ES-I3 (cell line): ENCODE measurements around the gene NINJ2.

ENCODE experiments used
- H3K36me3 ChIP-seq: 2 replicates; pipeline ENCODE4 v1.6.1; 2013; ENCODE audit warnings: mild to moderate bottlenecking, low read length, control low read depth, moderate library complexity; ENCODE audit not compliant: insufficient read depth
- H3K4me1 ChIP-seq: 2 replicates; pipeline ENCODE4 v1.6.1; 2013; ENCODE audit warnings: mild to moderate bottlenecking, control low read depth, low read length; ENCODE audit not compliant: insufficient read depth
- H3K9ac ChIP-seq: 2 replicates; pipeline ENCODE4 v1.6.1; 2013; ENCODE audit warnings: low read depth, mild to moderate bottlenecking, low read length, moderate library complexity
- H3K9me3 ChIP-seq: 2 replicates; pipeline ENCODE4 v1.6.1; 2013; ENCODE audit warnings: mild to moderate bottlenecking, low read length, moderate library complexity; ENCODE audit not compliant: control insufficient read depth, insufficient read depth

Gene NINJ2

DNA sequence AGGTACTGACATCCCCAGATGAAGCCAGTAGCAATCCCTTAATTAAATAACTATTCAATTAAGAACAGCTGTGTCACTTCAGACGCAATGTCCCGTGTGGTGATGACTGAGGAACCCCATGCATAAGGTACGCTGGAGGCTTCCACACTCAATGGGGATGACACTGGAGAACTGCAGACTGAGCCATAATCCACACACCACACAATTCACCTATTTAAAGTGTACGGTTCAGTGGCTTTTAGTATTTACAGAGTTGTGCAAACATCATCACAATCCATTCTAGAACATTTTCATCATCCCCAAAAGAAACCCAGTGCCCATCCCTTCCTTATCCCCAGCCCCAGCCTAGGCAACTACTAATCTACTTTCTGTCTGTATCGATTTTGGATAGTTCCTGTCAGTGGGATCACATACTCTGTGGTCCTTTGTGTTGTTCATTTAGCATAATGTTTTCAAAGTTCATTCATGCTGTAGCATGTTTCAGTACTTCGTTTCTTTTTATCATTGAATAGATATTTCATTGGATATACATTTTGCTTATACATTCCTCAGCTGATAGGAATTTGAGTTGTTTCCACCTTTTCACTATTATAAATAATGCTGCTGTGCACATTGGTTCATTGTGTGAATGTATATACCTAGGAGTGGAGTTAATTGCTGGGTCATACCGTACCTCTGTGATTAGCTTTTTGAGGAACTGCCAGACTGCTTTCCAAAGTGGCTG is 61.1 kb downstream of the NINJ2 start:
- no peak overlapping the region for H3K9ac ChIP-seq
- H3K4me1 ChIP-seq = peaks cover 6% of the 10 kb centered on the region; the same call in 1 of the 2 replicates
- H3K36me3 ChIP-seq = no peaks in the 10 kb centered on the region
- H3K9me3 ChIP-seq = no peaks in the 10 kb centered on the region

DNA sequence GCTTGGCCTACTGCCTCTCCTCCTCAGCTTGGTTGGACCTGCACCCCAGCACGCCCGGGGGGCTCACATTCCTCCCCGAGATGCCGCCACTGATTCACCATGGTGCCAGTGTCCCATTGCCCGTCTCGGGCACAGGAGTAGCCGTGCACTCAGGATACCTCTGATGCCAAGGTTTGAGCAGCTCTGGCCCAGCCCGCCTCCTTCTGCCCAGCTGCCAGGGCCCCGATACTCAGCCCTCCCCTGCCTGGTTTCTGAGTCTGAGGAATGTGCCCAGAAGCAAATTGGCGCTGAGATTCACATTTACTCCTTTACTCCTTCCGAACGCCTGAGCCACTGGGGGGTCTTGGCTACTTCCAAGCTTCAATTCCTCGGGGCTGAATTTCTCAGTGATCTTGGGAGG is 63.5 kb downstream of the NINJ2 start:
- Histone ChIP-seq H3K9me3 (no peaks in the 10 kb centered on the region), H3K4me1 (peaks cover 6% of the 10 kb centered on the region; the same call in 1 of the 2 replicates), H3K36me3 (no peaks in the 10 kb centered on the region), H3K9ac (no peak overlapping the region)

DNA sequence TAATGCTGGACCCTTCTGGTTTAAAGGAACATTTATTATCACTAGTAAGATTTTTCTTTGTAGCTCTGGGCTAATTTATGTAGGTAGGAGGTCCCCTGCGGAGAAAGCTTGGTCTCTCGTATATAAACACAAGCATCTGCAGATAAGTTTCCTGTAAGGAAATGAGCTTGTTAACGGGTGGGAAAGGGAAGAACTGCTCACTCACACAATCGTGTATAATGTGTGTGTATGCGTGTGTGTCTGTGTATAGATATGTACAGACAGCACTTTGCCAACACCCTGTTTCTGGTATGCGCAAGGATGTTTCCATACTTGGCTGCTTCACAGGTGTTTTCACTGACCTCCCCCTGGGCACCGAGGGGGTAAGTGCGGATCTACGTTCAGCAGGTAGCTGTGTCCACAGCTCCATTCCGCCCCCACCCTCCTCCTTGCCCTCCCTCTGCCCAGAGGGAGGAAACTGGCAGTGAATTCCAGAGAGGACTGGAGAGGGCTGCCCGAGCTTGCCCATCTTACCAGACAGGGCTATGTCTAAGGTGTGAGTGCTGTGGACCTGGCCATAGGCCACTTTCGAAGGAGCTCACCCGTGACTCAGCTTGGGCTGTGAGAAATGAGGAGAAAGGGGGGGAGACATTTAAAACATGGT is 65.2 kb downstream of the NINJ2 start:
- Histone ChIP-seq H3K9ac (no peak overlapping the region), H3K4me1 (peaks cover 6% of the 10 kb centered on the region; the same call in 1 of the 2 replicates), H3K36me3 (no peaks in the 10 kb centered on the region), H3K9me3 (no peaks in the 10 kb centered on the region)

DNA sequence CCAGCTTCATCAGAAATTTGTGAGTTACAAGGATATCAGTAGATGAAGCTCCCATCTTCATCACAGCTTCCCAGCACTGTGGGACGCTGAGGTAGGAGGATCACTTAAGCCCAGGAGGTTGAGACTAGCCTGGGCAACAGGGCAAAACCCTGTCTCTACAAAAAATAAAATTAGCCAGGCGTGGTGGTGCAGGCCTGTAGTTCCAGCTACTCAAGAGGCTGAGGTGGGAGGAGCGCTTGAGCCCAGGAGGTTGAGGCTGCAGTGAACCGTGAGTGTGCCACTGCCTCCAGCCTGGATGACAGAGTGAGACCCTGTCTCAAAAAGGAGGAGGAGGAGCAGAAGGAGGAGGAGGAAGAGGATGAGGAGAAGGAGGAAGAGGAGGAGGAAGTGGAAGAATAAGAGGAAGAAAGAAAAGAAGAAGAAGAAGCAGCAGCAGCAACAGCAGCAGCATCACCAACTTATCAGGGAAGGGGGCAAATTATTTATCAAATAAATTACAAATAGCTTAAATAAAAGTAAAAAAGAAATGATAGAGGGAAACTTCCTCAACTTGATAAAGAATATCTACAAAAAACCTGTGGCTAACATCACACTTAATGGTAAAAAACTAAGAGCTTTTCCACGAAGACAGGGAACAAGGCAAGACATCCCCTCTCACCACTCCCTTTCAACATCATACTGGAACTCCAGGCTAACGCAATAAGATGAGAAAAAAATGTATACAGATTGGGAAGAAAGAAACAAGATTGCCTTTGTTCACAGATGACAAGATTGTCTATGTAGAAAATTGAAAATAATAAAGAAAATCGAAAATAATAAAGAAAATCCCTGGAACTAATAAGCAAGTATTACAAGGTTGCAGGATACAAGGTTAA is 69.6 kb downstream of the NINJ2 start:
- Histone ChIP-seq H3K4me1 (peaks cover 6% of the 10 kb centered on the region; the same call in 1 of the 2 replicates), H3K36me3 (no peaks in the 10 kb centered on the region), H3K9me3 (no peaks in the 10 kb centered on the region; the same call in 1 of the 2 replicates), H3K9ac (no peak overlapping the region)

DNA sequence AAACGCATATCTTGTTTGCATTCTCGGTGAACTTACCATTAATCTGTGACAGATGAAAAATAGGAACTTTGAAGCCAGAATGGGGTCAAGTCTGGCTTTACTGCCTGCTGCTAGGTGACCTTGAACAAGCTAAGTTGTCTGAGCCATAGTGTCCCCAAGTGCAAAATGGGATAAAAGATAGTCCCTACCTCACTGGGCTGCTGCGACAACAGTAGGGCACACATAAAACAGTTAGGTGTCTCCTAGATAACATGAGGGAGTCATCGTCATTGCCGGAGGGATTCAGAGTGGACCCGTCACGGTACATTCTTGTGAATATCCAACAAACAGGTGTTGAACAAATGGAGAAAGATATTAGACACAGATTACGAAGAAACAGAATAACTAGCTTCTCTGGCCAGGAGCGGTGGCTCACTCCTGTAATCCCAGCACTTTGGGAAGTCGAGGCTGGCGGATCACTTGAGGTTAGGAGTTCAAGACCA is 71.2 kb downstream of the NINJ2 start:
- no peaks in the 10 kb centered on the region; the same call in 1 of the 2 replicates for H3K9me3 ChIP-seq
- no peak overlapping the region for H3K9ac ChIP-seq
- no peaks in the 10 kb centered on the region for H3K36me3 ChIP-seq
- H3K4me1 ChIP-seq = no peaks in the 10 kb centered on the region

DNA sequence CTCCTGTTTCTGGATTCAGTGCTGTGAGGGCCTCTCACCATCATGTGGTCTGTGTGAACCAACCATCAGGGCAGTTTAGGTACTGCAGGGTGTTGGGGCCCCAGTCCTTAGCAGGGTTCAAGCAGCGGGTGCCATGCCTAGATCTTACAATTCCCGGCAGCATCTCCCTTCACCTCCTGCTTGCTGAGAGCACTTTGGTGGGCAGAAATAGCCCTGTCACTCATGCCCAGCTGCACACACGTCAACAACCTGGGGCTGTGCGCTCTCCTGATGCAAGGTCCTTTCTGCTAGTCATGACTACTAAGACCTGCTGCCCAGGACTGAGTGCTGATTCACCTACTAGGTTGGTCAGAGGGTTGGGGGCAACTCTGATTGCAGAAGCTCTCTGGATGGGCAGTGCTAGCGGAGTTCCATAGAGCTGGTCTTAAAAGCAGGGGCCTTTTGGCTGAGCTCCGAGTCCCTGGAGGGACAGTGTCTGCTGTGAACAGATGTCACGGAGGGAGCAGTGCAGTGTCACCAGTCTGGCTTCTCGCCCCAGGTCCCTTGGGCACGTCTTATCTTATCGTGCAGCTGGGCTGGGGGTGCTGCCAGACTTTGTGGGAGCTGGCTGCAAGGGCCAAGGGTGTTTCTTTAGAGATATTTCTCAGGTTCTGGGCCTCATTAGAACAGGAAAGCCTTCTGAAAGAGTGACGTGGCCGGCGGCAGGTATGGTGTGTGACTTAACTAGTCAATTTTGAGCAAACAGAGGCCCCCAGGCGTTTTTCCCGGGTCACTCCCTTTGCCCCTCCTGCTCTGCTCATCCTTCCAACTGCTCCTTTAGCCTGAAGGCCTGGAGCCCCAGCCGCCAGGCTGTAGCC is 71.8 kb downstream of the NINJ2 start:
- Histone ChIP-seq H3K4me1 (no peaks in the 10 kb centered on the region), H3K36me3 (no peaks in the 10 kb centered on the region), H3K9me3 (no peaks in the 10 kb centered on the region; the same call in 1 of the 2 replicates), H3K9ac (no peak overlapping the region)

DNA sequence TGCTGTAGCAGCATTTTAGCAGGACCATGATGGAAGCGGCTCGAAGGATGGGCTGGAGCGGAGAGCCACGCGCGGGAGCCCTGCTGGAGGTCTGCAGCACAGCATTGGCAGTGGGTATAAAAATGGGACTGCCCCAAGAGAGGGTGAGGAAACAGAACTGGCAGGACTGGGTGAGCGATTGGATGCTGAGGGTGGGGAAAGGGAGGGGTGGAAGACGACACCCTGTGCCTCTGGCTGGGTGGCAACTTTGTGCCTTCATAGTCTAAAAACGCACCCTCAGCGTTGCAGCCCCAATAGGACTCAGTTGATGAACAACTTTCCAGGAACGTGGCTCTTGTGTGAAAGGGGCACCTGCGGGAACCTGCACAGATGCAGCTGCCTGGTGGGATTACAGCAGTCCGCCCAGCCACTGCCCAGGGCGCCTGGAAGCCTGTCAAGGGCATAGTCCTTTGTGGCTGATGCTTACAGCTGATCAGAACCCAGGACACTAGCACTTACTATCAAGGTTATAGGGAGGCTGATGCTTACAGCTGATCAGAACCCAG is 73.0 kb downstream of the NINJ2 start:
- Histone ChIP-seq H3K9ac (no peak overlapping the region), H3K36me3 (no peaks in the 10 kb centered on the region), H3K4me1 (no peaks in the 10 kb centered on the region), H3K9me3 (no peaks in the 10 kb centered on the region; the same call in 1 of the 2 replicates)

DNA sequence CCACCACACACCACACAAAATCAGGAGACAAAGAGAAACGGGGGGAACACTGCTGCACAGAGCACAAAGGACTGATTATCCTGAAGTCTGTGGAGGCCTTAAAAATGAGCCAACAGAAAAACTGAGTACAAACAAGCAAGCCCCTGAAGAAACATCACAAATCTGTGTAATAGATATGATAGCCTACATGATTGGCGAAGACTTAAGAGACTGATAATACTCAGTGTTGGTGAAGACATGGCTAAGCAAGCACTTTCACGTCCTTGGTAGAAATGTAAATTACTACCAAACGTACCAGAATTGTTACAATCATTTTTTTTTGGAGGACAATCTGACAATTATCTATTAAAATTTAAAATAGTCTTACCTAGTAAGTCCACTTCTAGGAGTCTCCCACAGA is 74.6 kb downstream of the NINJ2 start:
- Histone ChIP-seq H3K9ac (no peak overlapping the region), H3K36me3 (no peaks in the 10 kb centered on the region), H3K9me3 (no peaks in the 10 kb centered on the region; the same call in 1 of the 2 replicates), H3K4me1 (no peaks in the 10 kb centered on the region)

DNA sequence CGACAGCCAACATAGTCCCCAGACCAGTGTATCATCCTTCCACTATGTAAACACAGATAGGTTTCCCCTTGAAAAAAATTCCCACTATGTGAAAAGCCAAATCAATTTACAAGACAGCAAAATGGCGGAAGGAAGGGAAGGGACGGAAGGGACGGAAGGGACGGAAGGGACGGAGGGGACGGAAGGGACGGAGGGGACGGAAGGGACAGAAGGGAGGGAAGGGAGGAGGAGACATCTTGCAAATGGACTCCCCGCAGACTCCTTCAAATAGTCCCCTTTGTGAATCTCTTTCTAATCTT is 75.3 kb downstream of the NINJ2 start:
- Histone ChIP-seq H3K4me1 (no peaks in the 10 kb centered on the region), H3K36me3 (no peaks in the 10 kb centered on the region), H3K9me3 (no peaks in the 10 kb centered on the region; the same call in 1 of the 2 replicates), H3K9ac (no peak overlapping the region)

DNA sequence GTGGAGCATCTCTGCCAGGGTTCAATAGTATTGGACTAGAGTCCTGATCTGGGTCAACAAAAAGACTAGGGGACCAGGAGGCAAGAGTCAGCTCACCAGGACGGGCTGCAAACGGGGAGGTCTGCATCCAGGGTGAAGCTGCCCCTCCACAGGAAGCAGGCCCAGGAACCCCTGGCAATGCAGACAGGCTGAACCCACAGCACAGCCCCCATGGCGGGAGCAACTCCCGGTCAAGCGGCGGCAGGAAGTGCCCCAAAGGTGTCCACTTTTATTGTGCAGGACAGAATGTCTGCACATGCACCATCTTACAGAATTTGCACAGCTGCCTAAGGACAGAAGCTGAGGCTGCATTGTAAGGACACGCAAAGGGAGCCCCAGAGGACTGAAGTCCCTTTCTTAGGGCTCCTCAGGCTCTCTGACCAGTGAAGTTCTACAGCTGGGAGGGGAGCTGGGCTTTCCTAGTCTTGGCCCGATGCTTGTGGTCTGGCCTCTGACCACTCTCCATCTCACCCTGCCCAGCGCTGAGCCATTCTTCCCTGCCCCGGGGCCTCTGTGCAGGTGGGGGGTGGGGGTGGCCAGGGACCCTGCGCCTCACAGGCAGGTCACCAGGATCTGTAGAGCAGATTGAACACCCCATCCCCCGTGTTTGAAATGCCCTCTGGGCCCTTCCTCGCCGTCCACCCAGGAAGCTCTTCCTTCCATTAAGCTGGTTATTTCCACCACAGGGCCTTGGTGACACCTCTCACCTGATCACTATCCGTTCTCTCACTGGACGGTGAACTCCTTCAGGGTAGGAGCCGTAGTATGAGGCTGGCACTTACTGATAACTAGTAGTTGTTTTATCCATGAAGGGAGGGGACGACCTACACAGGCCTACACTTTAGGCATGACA is 75.9 kb downstream of the NINJ2 start:
- H3K36me3 ChIP-seq = no peaks in the 10 kb centered on the region
- H3K9ac ChIP-seq = no peak overlapping the region
- H3K9me3 ChIP-seq = no peaks in the 10 kb centered on the region; the same call in 1 of the 2 replicates
- no peaks in the 10 kb centered on the region for H3K4me1 ChIP-seq

DNA sequence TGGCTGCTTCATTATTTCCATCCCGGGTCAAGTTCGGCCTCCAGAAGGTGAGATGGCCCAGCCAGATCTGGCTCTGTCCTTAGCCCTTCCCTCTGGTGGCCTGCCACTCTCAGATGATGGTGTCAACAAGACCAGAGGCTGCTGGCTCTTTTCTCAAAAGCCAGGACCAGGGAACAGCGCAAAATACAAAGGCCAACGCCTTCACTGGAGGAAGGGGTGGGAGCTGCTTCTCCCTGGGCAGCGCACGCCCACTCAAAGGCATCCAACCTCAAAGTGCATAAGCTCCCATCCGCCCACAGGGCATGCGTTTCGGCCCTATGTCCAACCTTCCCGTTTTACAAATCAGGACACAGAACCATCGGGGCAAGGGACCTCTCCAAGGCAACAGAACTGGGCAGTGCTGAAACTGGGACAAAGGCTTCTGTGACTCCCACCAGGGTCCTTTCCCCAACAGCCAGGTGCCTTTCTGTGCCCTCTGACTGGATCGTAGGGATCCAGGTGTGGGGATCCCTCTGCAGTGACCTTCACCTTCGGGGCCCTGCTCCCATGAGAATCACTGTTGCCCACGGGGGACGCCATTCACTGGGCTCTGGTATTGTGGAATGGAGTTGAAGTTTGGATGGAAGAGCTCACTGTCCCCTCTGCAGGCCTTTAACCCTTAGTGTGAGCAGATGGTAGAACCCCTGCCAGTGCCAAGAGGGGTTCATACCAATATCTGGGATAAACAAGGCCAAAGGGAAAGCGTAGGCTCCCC is 76.8 kb downstream of the NINJ2 start:
- Histone ChIP-seq H3K36me3 (no peaks in the 10 kb centered on the region), H3K4me1 (no peaks in the 10 kb centered on the region)

More for the DNA sequence above, 76.8 kb downstream of the NINJ2 start:
- no peaks in the 10 kb centered on the region; the same call in 1 of the 2 replicates for H3K9me3 ChIP-seq
- no peak overlapping the region for H3K9ac ChIP-seq
